ENCODE measurements around the gene LTBP4.

The LTBP4 gene

GRCh38 chr19:40598918-40599307 lies 2.3 kb upstream of the LTBP4 start:
- no peak for DNase-seq

GRCh38 chr19:40599331-40599901 lies 1.8 kb upstream of the LTBP4 start:
- DNase-seq, result peak; percentile 45

GRCh38 chr19:40599902-40600569 lies 1.1 kb upstream of the LTBP4 start:
- DNase-seq, result no peak

GRCh38 chr19:40600570-40601133 lies 517 bp upstream of the LTBP4 start:
- no peak for DNase-seq

- DNase-seq, result no peak
Observed at GRCh38 chr19:40603071-40603388, 1.9 kb downstream of the LTBP4 start.

- peak; percentile 99 for DNase-seq
Observed at GRCh38 chr19:40603389-40604170, 2.4 kb downstream of the LTBP4 start.

- no peak for DNase-seq
Observed at GRCh38 chr19:40604171-40604646, 3.0 kb downstream of the LTBP4 start.

GRCh38 chr19:40604647-40605215 lies 3.6 kb downstream of the LTBP4 start:
- no peak for DNase-seq

- peak; percentile 92 for DNase-seq
Observed at GRCh38 chr19:40605216-40605971, 4.2 kb downstream of the LTBP4 start.

GRCh38 chr19:40607311-40608239 lies 6.4 kb downstream of the LTBP4 start:
- DNase-seq, result no peak

GRCh38 chr19:40608240-40608621 lies 7.1 kb downstream of the LTBP4 start:
- DNase-seq, result no peak

GRCh38 chr19:40608957-40609356 lies 7.8 kb downstream of the LTBP4 start:
- DNase-seq, result no peak

GRCh38 chr19:40609561-40610395 lies 8.6 kb downstream of the LTBP4 start:
- DNase-seq, result peak; percentile 90

- DNase-seq, result peak; percentile 77
Observed at GRCh38 chr19:40610396-40611064, 9.4 kb downstream of the LTBP4 start.

GRCh38 chr19:40611096-40611495 lies 9.9 kb downstream of the LTBP4 start:
- DNase-seq, result peak; percentile 43

GRCh38 chr19:40611900-40612698 lies 10.9 kb downstream of the LTBP4 start:
- DNase-seq, result no peak

- DNase-seq, result peak; percentile 76
Observed at GRCh38 chr19:40612831-40613689, 11.9 kb downstream of the LTBP4 start.

All from CD4-positive, alpha-beta T cell treated with Interleukin-17A for 1 hour (primary cell).